GM18907 (cell line): ENCODE data around the gene SAC3D1.

Experiments used
- ATAC-seq: cut with Tn5 transposase; IDR thresholded peaks from one replicate; pipeline ENCODE4 v1.9.1; 2021; ENCODE audit warnings: mild to moderate bottlenecking, moderate library complexity; ENCODE audit not compliant: unreplicated experiment

SAC3D1 gene

GRCh38 chr11:65059523-65059922 is 18.5 kb downstream of the SAC3D1 start:
- ATAC-seq: no peak

- no peak for ATAC-seq
These were observed 19.2 kb downstream of the SAC3D1 start for GRCh38 chr11:65059959-65060824.

- no peak for ATAC-seq
These were observed 20.0 kb downstream of the SAC3D1 start for GRCh38 chr11:65060913-65061408.

GRCh38 chr11:65063532-65063931 is 22.5 kb downstream of the SAC3D1 start:
- ATAC-seq: no peak

GRCh38 chr11:65064847-65065240 is 23.8 kb downstream of the SAC3D1 start:
- ATAC-seq: no peak

- no peak for ATAC-seq
These were observed 24.8 kb downstream of the SAC3D1 start for GRCh38 chr11:65065851-65066250.

GRCh38 chr11:65066315-65066714 is 25.3 kb downstream of the SAC3D1 start:
- ATAC-seq: no peak

DNA sequence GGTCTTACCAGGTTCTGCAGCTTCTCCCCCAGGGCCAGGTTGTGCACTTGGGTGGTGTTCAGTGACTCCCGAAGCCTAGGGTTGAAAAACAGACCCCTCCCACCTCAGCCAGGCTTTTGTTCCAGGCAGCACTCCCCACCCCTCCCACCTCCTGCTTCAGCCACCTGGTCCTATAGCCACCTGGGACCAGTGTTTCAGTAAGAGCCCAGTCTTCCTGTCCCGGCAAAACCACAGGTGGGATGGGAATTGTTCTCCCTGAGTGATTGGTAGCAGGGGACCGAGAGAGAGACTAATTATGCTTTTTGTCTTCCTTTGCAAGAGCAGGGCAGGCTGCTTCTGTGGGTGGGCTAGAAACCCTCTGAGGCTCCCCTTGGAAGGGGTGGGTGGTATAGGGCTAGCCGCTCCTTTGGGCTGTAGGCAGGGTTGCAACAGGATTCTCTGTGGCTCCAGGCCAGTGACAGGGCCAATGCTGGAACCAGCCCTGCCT is 25.8 kb downstream of the SAC3D1 start:
- no peak for ATAC-seq

DNA sequence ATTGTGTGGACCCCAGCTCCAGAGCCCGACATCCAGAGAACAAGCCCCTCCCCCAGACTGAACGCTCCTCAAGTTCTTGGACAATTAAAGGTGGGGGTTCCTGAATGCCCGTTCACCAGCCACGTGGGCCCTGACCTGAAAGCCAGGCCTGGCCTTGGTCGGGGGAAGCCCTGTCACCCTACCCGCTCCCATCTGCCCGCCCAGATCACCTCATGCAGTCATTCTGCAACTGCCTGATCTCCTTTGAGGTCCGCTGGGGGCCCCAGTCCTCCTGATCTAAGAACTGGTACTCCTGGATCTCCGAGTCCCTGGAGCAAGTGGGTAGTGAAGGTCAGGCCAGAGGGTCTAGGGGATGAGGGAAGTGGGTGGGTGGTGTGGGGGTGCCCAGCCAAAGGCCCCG is 26.4 kb downstream of the SAC3D1 start:
- ATAC-seq: no peak

GRCh38 chr11:65069217-65069616 is 28.2 kb downstream of the SAC3D1 start:
- ATAC-seq: no peak

DNA sequence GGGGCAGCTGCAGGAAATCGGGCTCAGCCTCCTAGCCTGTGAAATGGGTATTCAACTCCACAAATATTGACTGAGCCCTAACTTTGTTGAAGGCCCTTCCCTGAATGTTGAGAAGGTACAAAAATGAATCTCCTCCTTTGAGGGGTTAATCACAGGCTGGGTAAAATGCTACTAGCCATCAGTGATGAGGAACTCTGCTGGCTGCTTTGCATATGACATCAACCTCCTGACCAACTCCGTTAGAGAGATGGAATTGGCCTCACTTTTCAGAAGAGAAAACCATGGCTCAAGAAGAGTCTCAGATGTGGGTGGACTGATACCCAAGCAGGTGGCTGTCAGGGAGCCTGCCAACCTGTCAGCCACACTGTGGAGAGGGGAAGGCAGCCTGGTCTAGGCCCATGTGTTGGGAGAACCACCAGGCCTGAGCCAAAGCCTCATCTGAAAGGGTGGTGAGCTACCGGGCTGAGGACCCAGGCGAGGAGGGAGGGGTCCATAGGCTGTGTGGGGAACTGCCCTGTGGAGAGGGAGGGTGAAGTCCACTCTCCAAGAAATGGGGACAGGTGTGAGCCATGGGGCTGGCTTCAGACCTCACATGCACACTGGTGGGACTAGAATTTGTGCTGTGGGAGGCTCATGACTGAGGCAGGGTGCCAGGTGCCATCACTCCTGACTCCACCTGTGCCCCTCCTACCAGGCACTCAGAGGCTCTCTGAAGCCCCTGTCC is 31.1 kb downstream of the SAC3D1 start:
- no peak for ATAC-seq

DNA sequence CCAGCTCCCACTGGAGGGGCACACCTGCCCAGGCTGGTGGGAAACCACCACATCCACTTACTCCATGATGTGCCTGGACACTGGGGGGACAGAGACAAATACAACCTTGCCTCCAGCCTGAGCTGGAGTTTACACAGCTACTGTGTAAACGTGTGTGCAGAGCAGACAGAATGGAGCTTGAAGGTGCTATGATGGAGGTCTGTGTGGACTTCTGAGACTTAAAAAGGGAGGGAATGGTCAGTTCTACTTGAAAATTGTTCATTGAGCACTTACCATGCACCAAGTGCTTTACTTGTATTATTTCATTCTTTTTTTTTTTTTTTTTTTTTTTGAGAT is 31.6 kb downstream of the SAC3D1 start:
- no peak for ATAC-seq

DNA sequence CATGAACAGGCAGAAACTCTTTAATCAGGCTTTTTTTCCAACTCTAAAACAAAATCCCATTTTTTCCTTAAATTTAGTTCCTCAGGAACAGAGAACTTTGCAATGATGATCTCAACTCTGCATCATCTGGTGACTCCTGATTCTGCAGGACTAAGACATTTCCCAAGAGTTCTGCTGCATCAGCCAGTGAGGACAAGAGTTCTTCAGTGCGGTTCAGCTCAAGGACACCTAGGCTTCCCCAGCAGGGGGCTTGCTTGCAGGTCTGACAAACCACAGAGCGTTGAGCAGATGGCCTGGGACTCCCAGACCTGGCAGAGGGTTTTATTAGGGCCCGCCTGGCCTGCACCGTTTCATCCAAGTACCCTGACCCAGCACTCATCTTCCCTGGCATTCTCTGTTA is 36.4 kb downstream of the SAC3D1 start:
- no peak for ATAC-seq

DNA sequence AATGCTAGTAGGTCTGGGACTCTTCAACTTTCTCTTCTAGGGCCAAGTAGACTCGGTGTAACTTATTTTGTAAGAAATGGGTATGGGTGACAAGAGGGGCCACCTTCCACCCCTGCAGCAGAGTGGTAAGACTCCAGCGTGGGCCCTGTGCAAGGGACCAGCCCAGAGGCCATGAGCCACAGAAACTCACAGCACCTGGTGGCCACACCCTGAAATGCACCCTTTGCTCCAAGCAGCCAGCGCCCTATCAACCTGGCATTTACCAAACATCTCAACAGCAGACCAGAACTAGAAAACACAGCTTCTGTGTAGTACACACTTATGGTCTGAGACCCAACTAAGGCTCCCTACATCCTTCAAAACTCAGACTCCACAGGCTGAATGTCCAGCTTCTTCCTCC is 37.1 kb downstream of the SAC3D1 start:
- peak; percentile 49 for ATAC-seq

DNA sequence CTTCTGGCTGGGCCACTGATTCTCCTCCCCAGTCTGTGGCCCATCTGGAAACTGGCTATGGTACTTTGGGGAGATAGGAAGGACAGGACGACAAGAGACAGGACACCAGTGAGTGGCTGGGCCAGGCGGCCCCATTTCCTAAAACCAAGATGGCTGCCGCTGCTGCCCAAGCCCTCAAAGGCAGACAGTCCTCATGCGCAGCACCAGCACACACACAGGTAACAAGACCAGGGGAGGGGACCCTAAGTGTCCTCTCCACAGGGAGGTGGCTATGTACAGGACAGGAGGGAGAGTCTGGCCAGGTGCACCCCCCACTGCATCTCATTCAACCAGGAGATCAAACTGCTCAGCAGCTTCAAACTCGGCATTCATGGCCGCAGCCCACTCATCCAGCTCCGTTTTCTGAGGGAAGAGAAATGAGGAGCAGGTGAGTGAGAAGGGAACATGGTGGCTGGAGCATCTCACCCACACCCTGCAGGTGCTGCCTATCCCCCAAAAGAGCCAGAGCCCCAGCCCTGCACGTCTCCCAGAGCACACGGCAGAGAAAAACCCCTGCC is 37.9 kb downstream of the SAC3D1 start:
- no peak for ATAC-seq

- peak; percentile 20 for ATAC-seq
These were observed 42.3 kb downstream of the SAC3D1 start for GRCh38 chr11:65083134-65083833.

DNA sequence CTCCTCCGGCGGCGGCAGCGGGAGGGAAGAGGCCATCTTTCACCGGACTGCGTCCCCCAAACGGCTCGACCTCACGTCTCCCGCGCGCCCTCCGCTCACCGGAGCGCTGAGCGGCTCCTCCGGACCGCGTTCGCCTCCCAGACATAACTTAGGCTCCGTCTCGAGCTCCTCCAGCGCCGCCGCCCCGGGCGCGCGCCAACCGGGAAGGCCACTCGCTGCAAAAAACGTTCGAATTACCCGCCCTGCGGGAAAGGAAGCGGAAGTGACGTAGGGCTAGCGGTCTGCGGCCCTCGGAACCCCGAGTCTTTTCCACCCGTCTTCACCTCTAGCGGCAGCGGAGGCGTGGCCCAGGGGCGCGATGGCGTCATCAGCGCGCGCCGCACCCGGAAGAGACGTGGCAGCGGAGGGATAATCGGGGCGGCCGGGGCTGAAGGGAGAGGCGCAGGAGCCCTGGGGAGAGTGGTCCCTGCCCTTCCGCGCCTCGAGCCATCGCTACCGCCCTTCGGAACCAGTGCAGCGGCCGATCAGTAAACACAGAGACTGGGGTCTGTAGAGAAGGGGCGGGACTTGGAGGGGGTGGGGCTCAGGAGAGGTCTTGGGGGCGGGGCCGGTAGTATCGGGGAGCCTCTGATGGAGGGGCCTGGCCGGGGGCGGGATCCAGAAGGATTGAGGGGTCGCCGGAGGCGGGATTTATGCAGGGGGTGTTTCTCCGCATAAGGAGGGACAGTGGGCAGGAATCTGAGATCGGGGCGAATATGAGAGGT is 43.0 kb downstream of the SAC3D1 start, which contains the start of the genes CDCA5 and ZFPL1:
Gene CDCA5 (minus strand): TSS at position 207 of the 764 bp plus-strand sequence. CDS start 62 bp downstream, at position 145.
Gene ZFPL1 (plus strand): TSS at position 389 of the 764 bp plus-strand sequence. CDS start 477 bp downstream, outside the sequence.
- peak; percentile 77 for ATAC-seq

DNA sequence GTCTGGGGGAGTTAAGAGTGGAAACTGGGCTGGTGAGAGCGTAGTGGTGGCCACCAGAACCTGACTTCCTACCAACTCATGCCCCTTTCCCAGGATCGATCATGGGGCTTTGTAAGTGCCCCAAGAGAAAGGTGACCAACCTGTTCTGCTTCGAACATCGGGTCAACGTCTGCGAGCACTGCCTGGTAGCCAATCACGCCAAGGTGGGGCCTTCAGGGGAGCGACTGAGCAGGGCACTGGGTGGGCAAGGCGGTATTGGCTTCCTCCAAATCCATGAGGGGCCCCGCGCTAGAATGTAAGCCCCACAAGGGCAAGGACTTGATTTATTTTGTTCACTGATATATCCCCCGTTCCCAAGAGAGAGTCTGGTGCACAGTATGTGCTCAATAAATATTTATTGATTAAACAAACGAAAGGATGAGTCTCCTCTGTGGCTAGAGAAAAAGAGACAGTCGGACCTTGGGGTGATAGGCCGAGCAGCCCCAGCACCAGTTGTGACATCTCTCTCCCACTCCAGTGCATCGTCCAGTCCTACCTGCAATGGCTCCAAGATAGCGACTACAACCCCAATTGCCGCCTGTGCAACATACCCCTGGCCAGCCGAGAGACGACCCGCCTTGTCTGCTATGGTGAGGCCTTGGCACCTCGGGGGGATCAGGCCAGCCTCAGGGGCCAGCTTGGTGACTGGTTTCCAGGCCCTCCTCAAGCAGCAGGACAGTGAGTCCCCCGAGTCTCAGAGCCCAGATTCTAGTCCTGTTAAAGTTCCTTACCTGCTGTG is 43.8 kb downstream of the SAC3D1 start:
- peak; percentile 14 for ATAC-seq

DNA sequence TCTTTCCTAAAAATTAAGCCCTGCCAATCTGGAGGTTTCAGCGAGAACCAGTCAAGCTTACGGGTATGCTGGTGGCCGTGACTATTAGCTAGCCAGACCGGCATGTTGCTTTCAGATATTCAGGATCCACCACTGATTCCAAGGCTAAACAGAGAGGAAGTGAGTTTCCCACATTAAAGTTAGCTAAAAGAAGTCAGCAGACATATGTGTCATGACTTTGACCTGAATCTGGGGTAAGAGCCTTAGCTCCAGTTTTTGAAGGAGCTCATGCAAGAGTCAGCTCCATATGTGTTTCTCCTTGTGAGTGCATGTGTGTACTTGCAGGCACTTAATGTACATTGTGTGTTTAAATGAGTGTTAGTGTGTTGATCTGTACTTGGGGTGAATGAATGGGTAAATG is 44.4 kb downstream of the SAC3D1 start:
- ATAC-seq: no peak
